ENCODE results near the gene BEGAIN. TPM values are rescaled to one million over a fixed set of nuclear protein-coding genes. Genes with fewer than 3 reads are reported as not detected.

The BEGAIN gene
- polyA plus RNA-seq, 4 donors: 1.3 to 13.5 (median 5.1) TPM

- DNase-seq: peak in 1 of 2 donors; percentile 47
- peaks cover 0 to 4% (median 0%) of the 10 kb centered on the region in 3 donors for H3K36me3 ChIP-seq (ENCODE audit: control insufficient read depth in 3 of 3, insufficient read depth in 2 of 3, low read depth in 1 of 3, low read length in 3 of 3)
- no peaks in the 10 kb centered on the region for H3K27me3 ChIP-seq (ENCODE audit: control insufficient read depth in 3 of 3, insufficient read depth in 3 of 3, low read length in 3 of 3)
- 17 to 33% (median 18%) methylated on average over 9 to 23 of the region's 28 CpGs for WGBS, 3 donors
- no peaks in the 10 kb centered on the region for H3K9me3 ChIP-seq (ENCODE audit: control insufficient read depth in 2 of 2, insufficient read depth in 1 of 2, low read depth in 1 of 2, low read length in 1 of 2)
- H3K27ac ChIP-seq (ENCODE audit: low read depth in 1 of 3, low read length in 2 of 3): peak overlapping the region in 2 of 3 donors; percentile 66 to 82
- no peak for FAIRE-seq
- peak overlapping the region in 2 of 3 donors; percentile 27 to 46 for H3K4me3 ChIP-seq (ENCODE audit: low read depth in 1 of 3, low read length in 3 of 3)
- H3K4me1 ChIP-seq (ENCODE audit: control insufficient read depth in 3 of 3, insufficient read depth in 2 of 3, low read depth in 1 of 3, low read length in 2 of 3): peaks cover 0 to 23% (median 0%) of the 10 kb centered on the region in 3 donors
Measured at GRCh38 chr14:100546051-100546443, 41.2 kb downstream of the BEGAIN start.

- H3K27ac ChIP-seq (ENCODE audit: low read depth in 1 of 3, low read length in 2 of 3): peak overlapping the region in 1 of 3 donors; percentile 82
- DNase-seq (peak in 1 of 2 donors; percentile 35), FAIRE-seq (no peak)
- H3K4me3 ChIP-seq (ENCODE audit: low read depth in 1 of 3, low read length in 3 of 3): no peak overlapping the region
- H3K4me1 ChIP-seq (ENCODE audit: control insufficient read depth in 3 of 3, insufficient read depth in 2 of 3, low read depth in 1 of 3, low read length in 2 of 3): peaks cover 0 to 23% (median 0%) of the 10 kb centered on the region in 3 donors
- WGBS, 3 donors: 73 to 82% (median 79%) methylated on average over 5 of the region's 5 CpGs
- H3K9me3 ChIP-seq (ENCODE audit: control insufficient read depth in 2 of 2, insufficient read depth in 1 of 2, low read depth in 1 of 2, low read length in 1 of 2): no peaks in the 10 kb centered on the region
- no peaks in the 10 kb centered on the region for H3K27me3 ChIP-seq (ENCODE audit: control insufficient read depth in 3 of 3, insufficient read depth in 3 of 3, low read length in 3 of 3)
- H3K36me3 ChIP-seq (ENCODE audit: control insufficient read depth in 3 of 3, insufficient read depth in 2 of 3, low read depth in 1 of 3, low read length in 3 of 3): peaks cover 0 to 4% (median 0%) of the 10 kb centered on the region in 3 donors
Measured at GRCh38 chr14:100545359-100545758, 41.9 kb downstream of the BEGAIN start.

- 74 to 85% (median 79%) methylated on average over 14 to 15 of the region's 15 CpGs for WGBS, 3 donors
- no peak for FAIRE-seq
- Histone ChIP-seq H3K27ac (ENCODE audit: low read depth in 1 of 3, low read length in 2 of 3) (no peak overlapping the region), H3K4me1 (ENCODE audit: control insufficient read depth in 3 of 3, insufficient read depth in 2 of 3, low read depth in 1 of 3, low read length in 2 of 3) (peaks cover 0 to 22% (median 0%) of the 10 kb centered on the region in 3 donors), H3K4me3 (ENCODE audit: low read depth in 1 of 3, low read length in 3 of 3) (no peak overlapping the region), H3K27me3 (ENCODE audit: control insufficient read depth in 3 of 3, insufficient read depth in 3 of 3, low read length in 3 of 3) (no peaks in the 10 kb centered on the region), H3K9me3 (ENCODE audit: control insufficient read depth in 2 of 2, insufficient read depth in 1 of 2, low read depth in 1 of 2, low read length in 1 of 2) (no peaks in the 10 kb centered on the region), H3K36me3 (ENCODE audit: control insufficient read depth in 3 of 3, insufficient read depth in 2 of 3, low read depth in 1 of 3, low read length in 3 of 3) (peaks cover 0 to 4% (median 0%) of the 10 kb centered on the region in 3 donors)
- DNase-seq: peak in 1 of 2 donors; percentile 14
Measured at GRCh38 chr14:100544506-100545141, 42.6 kb downstream of the BEGAIN start.

- Histone ChIP-seq H3K4me3 (ENCODE audit: low read depth in 1 of 3, low read length in 3 of 3) (no peak overlapping the region), H3K36me3 (ENCODE audit: control insufficient read depth in 3 of 3, insufficient read depth in 2 of 3, low read depth in 1 of 3, low read length in 3 of 3) (peaks cover 0 to 4% (median 0%) of the 10 kb centered on the region in 3 donors), H3K9me3 (ENCODE audit: control insufficient read depth in 2 of 2, insufficient read depth in 1 of 2, low read depth in 1 of 2, low read length in 1 of 2) (no peaks in the 10 kb centered on the region), H3K27me3 (ENCODE audit: control insufficient read depth in 3 of 3, insufficient read depth in 3 of 3, low read length in 3 of 3) (no peaks in the 10 kb centered on the region), H3K4me1 (ENCODE audit: control insufficient read depth in 3 of 3, insufficient read depth in 2 of 3, low read depth in 1 of 3, low read length in 2 of 3) (peaks cover 0 to 18% (median 0%) of the 10 kb centered on the region in 3 donors), H3K27ac (ENCODE audit: low read depth in 1 of 3, low read length in 2 of 3) (no peak overlapping the region)
- FAIRE-seq (no peak), DNase-seq (no peak)
- 88 to 93% (median 90%) methylated on average over 18 to 19 of the region's 19 CpGs for WGBS, 3 donors
Measured at GRCh38 chr14:100543471-100544455, 43.5 kb downstream of the BEGAIN start.

- Histone ChIP-seq H3K4me1 (ENCODE audit: control insufficient read depth in 3 of 3, insufficient read depth in 2 of 3, low read depth in 1 of 3, low read length in 2 of 3) (peaks cover 0 to 18% (median 0%) of the 10 kb centered on the region in 3 donors), H3K27ac (ENCODE audit: low read depth in 1 of 3, low read length in 2 of 3) (no peak overlapping the region), H3K27me3 (ENCODE audit: control insufficient read depth in 3 of 3, insufficient read depth in 3 of 3, low read length in 3 of 3) (no peaks in the 10 kb centered on the region), H3K4me3 (ENCODE audit: low read depth in 1 of 3, low read length in 3 of 3) (no peak overlapping the region), H3K36me3 (ENCODE audit: control insufficient read depth in 3 of 3, insufficient read depth in 2 of 3, low read depth in 1 of 3, low read length in 3 of 3) (peaks cover 0 to 4% (median 0%) of the 10 kb centered on the region in 3 donors), H3K9me3 (ENCODE audit: control insufficient read depth in 2 of 2, insufficient read depth in 1 of 2, low read depth in 1 of 2, low read length in 1 of 2) (no peaks in the 10 kb centered on the region)
- FAIRE-seq (no peak), DNase-seq (no peak)
- 75 to 83% (median 80%) methylated on average over 12 of the region's 12 CpGs for WGBS, 3 donors
Measured at GRCh38 chr14:100542619-100543205, 44.5 kb downstream of the BEGAIN start.

- no peaks in the 10 kb centered on the region for H3K9me3 ChIP-seq (ENCODE audit: control insufficient read depth in 2 of 2, insufficient read depth in 1 of 2, low read depth in 1 of 2, low read length in 1 of 2)
- H3K27ac ChIP-seq (ENCODE audit: low read depth in 1 of 3, low read length in 2 of 3): no peak overlapping the region
- no peak overlapping the region for H3K4me3 ChIP-seq (ENCODE audit: low read depth in 1 of 3, low read length in 3 of 3)
- no peak for DNase-seq
- no peak for FAIRE-seq
- H3K36me3 ChIP-seq (ENCODE audit: control insufficient read depth in 3 of 3, insufficient read depth in 2 of 3, low read depth in 1 of 3, low read length in 3 of 3): peaks cover 0 to 4% (median 0%) of the 10 kb centered on the region in 3 donors
- WGBS, 3 donors: 86 to 87% (median 87%) methylated on average over 24 of the region's 24 CpGs
- peaks cover 0 to 13% (median 0%) of the 10 kb centered on the region in 3 donors for H3K4me1 ChIP-seq (ENCODE audit: control insufficient read depth in 3 of 3, insufficient read depth in 2 of 3, low read depth in 1 of 3, low read length in 2 of 3)
- no peaks in the 10 kb centered on the region for H3K27me3 ChIP-seq (ENCODE audit: control insufficient read depth in 3 of 3, insufficient read depth in 3 of 3, low read length in 3 of 3)
Measured at GRCh38 chr14:100541621-100542560, 45.3 kb downstream of the BEGAIN start.

GRCh38 chr14:100540926-100541620 is 46.1 kb downstream of the BEGAIN start:
- Histone ChIP-seq H3K36me3 (ENCODE audit: control insufficient read depth in 3 of 3, insufficient read depth in 2 of 3, low read depth in 1 of 3, low read length in 3 of 3) (peaks cover 0 to 4% (median 0%) of the 10 kb centered on the region in 3 donors), H3K27ac (ENCODE audit: low read depth in 1 of 3, low read length in 2 of 3) (no peak overlapping the region), H3K4me1 (ENCODE audit: control insufficient read depth in 3 of 3, insufficient read depth in 2 of 3, low read depth in 1 of 3, low read length in 2 of 3) (peaks cover 0 to 10% (median 0%) of the 10 kb centered on the region in 3 donors), H3K4me3 (ENCODE audit: low read depth in 1 of 3, low read length in 3 of 3) (no peak overlapping the region), H3K9me3 (ENCODE audit: control insufficient read depth in 2 of 2, insufficient read depth in 1 of 2, low read depth in 1 of 2, low read length in 1 of 2) (no peaks in the 10 kb centered on the region), H3K27me3 (ENCODE audit: control insufficient read depth in 3 of 3, insufficient read depth in 3 of 3, low read length in 3 of 3) (no peaks in the 10 kb centered on the region)
- DNase-seq: no peak
- FAIRE-seq: no peak
- 88 to 93% (median 89%) methylated on average over 17 to 18 of the region's 18 CpGs for WGBS, 3 donors

Measured in small intestine (tissue), 7 donors.